ENCODE data around the gene NFATC1.
"Not testable (repeated sequence)": the region's sequence is repeated elsewhere in the genome, so short reads cannot be mapped to it uniquely, and the experiment has no call there.

NFATC1 gene

DNA sequence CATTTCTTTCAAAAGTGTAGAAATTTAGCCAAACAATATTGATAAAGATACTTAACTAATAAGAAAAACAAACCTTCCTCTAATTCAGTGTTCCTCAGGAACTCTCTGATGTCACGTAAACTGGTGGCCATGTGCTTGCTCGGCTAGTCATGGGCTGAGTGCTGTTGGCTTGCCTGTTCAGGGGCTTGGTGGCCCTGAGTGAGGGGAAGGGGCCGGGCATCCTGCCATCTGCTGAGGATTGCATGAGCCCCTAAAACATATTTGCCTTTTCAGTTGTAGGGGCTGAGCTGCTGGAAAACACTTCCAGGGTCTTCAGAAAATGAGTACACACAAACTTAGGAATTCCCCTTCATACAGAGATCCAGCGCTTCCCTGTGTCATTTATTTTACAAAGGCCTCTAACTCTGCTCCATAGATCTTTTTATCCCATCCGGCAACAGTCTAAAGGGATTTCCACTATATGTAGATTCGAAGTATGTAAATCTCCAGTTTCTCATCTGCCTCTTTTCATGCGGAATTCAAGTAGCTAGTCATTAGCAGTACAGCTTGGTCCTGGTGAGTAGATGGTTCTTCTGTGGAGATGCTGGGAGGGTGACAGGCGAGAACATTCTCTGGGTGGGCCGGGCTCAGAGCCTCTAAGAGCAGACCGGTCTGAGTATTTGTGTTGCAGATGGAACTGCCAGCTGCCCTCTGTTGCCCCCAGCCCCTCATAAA lies 20.1 kb upstream of the NFATC1 start:
- no peak for DNase-seq (ENCODE audit: low read depth in 2 of 2, low spot score in 1 of 2)

- DNase-seq (ENCODE audit: low read depth in 2 of 2, low spot score in 1 of 2), result not testable (repeated sequence)
Measured at GRCh38 chr18:79376661-79377060, 19.1 kb upstream of the NFATC1 start.

DNA sequence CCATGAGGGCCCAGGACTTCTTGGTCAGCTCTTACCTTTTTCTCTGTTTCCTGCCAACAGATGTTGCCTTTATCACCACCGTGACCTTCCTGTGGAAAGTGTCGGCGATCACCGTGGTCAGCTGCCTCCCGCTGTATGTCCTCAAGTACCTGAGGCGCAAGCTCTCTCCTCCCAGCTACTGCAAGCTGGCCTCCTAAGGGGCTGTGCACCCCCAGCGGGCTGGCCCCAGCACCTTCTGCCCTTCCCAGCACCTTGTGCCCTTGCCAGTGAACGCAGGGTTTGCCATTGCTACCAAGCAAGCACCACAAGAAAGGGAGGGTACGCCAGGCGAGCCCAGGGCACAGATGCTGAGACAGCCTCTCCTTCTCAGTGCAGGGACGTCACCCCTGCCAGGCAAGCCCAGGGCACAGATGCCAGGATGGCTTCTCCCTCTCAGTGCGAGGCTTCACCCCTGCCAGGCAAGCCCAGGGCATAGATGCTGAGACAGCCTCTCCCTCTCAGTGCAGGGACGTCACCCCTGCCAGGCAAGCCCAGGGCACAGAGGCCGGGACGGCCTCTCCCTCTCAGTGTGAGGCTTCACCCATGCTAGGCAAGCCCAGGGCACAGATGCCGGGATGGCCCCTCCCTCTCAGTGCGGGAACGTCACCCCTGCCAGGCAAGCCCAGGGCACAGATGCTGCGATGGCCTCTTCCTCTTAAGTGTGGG lies 18.4 kb upstream of the NFATC1 start:
- DNase-seq (ENCODE audit: low read depth in 2 of 2, low spot score in 1 of 2), result no peak

DNA sequence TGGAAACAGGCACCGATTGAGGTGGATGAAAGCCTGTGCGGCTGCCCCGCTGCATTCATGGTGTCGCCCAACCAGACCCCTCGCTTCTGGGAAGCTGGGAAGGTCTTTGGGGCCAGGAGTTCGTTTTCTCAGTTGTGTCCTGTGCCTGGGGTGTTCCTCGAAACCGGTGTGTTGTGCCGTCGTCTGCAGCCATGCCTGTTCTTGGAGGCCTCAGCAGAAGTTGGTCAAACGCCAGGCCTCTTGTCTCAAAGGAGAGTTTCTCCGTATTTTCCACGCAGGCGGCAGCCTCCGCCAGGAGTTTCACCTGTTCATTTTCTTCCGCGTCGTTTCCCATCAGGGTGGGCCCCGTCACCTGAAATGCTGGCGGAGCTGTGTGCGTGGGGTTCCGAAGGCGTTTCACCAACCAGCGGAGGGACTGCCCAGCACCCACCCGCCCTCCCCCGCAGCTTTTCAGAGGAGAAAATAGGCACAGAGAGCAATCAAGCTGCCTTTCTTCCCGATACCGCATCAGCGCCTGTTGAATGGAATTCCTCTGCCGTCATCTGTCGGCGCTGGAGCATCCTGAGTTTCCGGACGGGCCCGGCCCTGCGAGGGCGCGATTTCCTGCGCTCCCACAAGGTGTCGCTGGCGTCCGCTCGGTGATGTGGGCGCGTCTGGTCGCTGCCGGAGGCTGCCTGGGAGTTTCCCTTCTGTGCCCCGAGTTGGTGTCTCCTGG lies 17.0 kb upstream of the NFATC1 start:
- peak; percentile 53 to 66 for DNase-seq (ENCODE audit: low read depth in 2 of 2, low spot score in 1 of 2)

GRCh38 chr18:79379251-79379905 lies 16.4 kb upstream of the NFATC1 start:
- no peak for DNase-seq (ENCODE audit: low read depth in 2 of 2, low spot score in 1 of 2)

DNA sequence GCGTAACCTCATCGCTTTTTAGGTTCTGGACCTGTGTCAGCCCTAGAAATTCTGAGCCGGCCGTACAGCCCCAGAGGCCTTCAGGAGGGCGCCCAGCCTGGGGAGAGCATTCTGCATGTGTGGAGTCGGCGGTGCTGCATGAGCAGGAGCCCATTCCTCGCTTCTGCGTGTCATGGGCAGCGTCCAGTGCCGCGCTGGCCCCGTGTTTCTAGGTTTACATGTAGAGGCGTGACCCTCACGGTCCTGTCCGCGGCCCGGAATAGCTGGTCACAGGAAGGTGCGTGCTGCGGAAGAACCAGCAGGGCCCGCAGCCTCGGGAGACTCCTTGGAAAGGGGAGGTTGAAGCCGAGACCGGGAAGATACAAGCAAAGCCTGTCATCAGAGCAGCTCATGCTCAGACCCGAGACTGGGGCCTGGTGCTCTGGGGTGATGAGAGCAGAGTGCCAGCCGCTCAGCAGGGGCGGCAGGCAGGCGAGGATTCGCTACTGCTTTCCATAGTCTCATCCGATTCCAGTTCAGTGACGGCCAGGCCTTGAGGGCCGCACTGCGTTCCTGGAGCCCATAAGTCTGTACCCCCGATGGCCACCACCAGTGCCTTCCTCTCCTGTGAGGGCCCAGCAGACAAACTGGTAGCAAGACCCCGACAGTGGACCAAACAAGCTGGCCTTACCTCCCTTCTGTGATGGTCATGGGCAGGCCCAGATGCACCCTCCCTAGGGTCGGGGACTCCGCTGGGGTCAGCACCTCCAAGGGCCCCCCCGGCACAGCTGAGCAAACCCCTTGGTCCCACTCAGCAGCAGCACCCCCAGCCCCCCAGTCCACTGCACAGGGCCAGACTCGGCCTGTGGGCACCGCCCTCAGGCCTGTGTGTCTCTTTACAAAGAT lies 15.6 kb upstream of the NFATC1 start:
- no peak for DNase-seq (ENCODE audit: low read depth in 2 of 2, low spot score in 1 of 2)

DNA sequence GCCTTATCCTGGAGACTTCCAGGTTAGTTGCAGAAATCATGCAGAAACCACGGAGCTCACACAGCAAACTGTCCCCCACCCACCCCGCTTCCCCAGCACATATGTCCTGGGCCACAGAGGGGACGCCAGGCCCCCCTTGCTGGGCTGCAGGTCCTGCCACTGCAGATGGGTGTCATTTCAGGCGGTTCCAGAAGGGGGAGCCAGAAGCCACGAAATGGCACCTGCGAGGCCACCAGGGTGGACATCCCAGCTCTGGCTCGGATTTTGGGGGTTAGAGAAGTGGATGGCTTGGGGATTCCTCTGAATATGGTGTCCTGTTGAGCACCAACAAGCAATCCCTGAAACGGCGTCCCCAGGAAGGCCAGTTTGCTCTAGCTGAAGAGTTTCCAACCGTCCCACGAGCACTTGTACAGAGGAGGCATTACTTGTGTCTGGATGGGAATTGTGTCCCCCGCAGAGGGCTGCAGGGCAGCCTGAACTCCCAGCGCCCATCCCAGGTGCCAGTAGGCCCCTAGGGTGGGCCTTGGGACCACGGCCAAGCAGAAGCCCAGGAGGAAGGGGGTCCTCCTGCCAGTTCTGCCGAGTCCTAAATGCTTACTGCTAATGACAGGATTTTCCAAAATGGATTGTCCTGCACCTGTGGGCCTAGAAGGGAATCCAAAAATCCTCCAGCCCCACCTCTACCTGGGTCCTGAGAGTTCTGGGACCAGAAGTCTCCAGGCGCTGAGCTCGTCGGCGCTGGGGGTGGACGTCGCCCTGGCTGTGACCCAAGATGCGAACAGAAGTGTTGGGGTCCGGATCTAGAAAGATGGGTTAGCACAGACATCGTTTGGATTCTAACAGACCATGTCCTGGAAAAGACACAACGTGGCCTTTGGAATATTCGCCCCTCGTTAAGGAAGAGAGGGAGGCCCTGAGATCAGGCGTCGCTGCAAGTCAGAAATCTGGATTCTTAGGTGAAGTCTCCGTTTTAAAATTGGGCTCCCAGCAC lies 14.6 kb upstream of the NFATC1 start:
- peak in 1 of 2 donors; percentile 69 for DNase-seq (ENCODE audit: low read depth in 2 of 2, low spot score in 1 of 2)

GRCh38 chr18:79381811-79382311 lies 13.9 kb upstream of the NFATC1 start:
- no peak for DNase-seq (ENCODE audit: low read depth in 2 of 2, low spot score in 1 of 2)

GRCh38 chr18:79382681-79383387 lies 12.9 kb upstream of the NFATC1 start:
- DNase-seq (ENCODE audit: low read depth in 2 of 2, low spot score in 1 of 2), result no peak

DNA sequence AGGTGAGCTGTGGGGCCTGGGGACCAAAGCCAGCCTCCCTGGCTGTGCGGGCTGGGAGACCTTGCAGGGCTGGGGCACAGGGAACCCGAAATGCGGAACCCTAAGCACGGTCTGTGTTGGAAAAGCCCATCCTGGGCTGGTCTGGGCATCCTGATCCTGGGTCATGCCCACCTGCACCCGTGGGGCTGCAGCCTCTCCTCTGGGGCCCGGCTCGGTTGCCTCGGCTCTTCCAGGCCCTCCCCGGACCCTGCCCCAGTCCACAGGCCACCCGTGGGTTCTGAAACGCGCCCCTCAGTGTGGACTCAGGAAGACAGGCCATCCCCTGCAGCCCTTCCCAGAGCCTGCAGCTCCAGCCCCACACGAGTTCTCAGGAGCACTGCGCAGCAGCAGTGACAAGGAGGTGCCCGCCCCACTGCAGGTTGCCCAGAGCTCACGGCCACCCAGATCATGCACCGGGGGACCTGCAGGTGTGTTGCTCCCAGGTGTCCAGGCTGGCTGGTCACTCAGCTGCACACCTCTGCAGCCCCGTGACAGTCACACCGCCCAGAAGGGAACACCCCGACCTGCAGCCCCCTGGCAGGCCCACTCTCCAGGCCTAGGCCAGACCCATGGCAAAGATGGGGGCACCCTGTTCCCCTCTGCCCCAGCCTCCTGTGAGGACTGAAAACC lies 12.2 kb upstream of the NFATC1 start:
- DNase-seq (ENCODE audit: low read depth in 2 of 2, low spot score in 1 of 2), result no peak

GRCh38 chr18:79384151-79384807 lies 11.5 kb upstream of the NFATC1 start:
- DNase-seq (ENCODE audit: low read depth in 2 of 2, low spot score in 1 of 2), result no peak

GRCh38 chr18:79384834-79385233 lies 10.9 kb upstream of the NFATC1 start:
- no peak for DNase-seq (ENCODE audit: low read depth in 2 of 2, low spot score in 1 of 2)

DNA sequence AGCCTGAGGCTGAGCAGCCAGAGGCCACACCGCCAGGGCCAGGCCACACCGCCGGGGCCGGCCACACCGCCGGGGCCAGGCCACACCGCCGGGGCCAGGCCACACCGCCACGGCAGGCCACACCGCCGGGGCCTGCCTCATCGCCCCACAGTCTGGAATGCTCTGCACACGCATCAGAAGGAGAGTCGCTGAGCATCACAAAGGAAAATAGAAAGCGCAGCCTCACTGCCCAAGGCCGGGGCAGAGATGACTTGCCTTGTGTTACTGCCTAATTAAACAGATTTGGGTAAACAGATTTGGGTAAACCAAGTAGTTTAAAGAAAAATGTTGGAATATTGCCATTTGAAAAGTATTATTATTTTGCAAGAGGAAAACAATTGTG lies 10.4 kb upstream of the NFATC1 start:
- no peak for DNase-seq (ENCODE audit: low read depth in 2 of 2, low spot score in 1 of 2)

- DNase-seq (ENCODE audit: low read depth in 2 of 2, low spot score in 1 of 2), result no peak
Measured at GRCh38 chr18:79385708-79386341, 9.9 kb upstream of the NFATC1 start.

DNA sequence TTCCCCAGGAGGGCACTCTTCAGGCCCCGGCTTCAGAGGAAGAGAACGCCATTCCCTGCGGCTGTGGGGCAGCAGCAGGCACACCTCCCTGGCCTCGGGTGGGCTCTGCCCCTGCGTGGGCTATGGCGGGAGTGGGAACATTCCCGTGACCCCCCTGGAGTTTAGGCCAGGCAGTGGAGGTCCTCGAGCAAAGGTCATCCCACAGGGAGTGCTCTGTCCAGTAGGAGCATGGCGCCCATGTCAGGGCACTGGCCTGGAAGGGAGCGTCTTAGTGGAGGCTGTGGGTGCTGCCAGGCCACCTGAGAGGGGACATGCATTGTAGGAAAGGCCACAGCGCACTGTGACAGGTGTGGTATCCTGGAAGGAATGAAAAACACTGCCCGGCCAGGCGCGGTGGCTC lies 9.2 kb upstream of the NFATC1 start:
- DNase-seq (ENCODE audit: low read depth in 2 of 2, low spot score in 1 of 2), result no peak

- DNase-seq (ENCODE audit: low read depth in 2 of 2, low spot score in 1 of 2), result no peak
Measured at GRCh38 chr18:79387214-79387613, 8.5 kb upstream of the NFATC1 start.

DNA sequence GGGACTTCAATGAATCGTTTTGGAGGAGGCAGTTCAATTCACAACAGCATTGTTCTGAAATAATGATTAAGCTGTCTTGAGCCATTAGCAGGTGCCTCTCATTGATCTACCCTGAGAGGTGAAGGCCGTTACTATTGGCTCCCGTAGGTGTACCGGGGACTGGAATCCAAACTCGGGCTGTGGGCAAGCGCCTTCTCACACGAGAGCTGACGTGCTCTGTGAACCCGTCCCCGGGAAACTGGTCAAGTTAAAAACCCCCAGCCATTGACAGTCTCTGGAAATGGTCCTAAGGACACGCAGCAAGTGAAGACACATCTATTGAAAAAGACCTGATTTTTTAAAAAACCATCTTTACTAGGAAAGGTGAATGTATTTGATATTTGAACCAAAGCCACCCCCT lies 8.1 kb upstream of the NFATC1 start:
- no peak for DNase-seq (ENCODE audit: low read depth in 2 of 2, low spot score in 1 of 2)
